Prostate gland (tissue), 2 donors: ENCODE results near the gene SOX8. TPM values are rescaled to one million over a fixed set of nuclear protein-coding genes. Genes with fewer than 3 reads are reported as not detected.

ENCODE experiments used
- DNase-seq: peaks from one replicate; pipeline ENCODE4 v3.0.0-alpha.2; 2019; ENCODE audit warnings: low spot score
- H3K27ac ChIP-seq, 2 donors: fragments of 200-600 bp; sonication (generic); 2 replicates each; pipeline ENCODE4 v1.5.1; 2017 to 2019
- H3K27me3 ChIP-seq: fragments of 200-600 bp; sonication (generic); replicated peaks from 2 replicates; pipeline ENCODE4 v1.5.1; 2019; ENCODE audit not compliant: insufficient read depth
- H3K36me3 ChIP-seq, 2 donors: fragments of 200-600 bp; sonication (generic); 1 replicate in 1 of 2; 2 replicates in 1 of 2; pipeline versions ENCODE4 v1.5.1 to v1.8.1; 2017 to 2019
- H3K4me1 ChIP-seq: fragments of 200-600 bp; sonication (generic); replicated peaks from 2 replicates; pipeline ENCODE4 v1.5.1; 2019
- H3K4me3 ChIP-seq, 2 donors: fragments of 200-600 bp; sonication (generic); 2 replicates each; pipeline ENCODE4 v1.5.1; 2017 to 2019
- H3K9me3 ChIP-seq: fragments of 200-600 bp; sonication (generic); 2 replicates; pipeline ENCODE4 v1.5.1; 2017
- CTCF ChIP-seq, 4 experiments: fragments of 200-600 bp in 2 of 4; fragments of 450-650 bp in 2 of 4; sonication (generic) in 2 of 4; IDR thresholded peaks; 1 replicate in 3 of 4; 2 replicates in 1 of 4; pipeline ENCODE4 v1.5.1; 2016 to 2019; ENCODE audit warnings: antibody characterized with exemption in 4 of 4, mild to moderate bottlenecking in 2 of 4, moderate library complexity in 2 of 4
- POLR2A ChIP-seq: fragments of 450-650 bp; IDR thresholded peaks from one replicate; pipeline ENCODE4 v1.6.1; 2016; ENCODE audit warnings: antibody characterized with exemption, mild to moderate bottlenecking
- POLR2AphosphoS5 ChIP-seq: sonication (generic); formaldehyde crosslinking; IDR thresholded peaks from one replicate; pipeline ENCODE4 v1.6.1; 2017; ENCODE audit warnings: antibody characterized with exemption
- WGBS: methylation state at CpG from one replicate; pipeline ENCODE4 v1.1.5; 2018; 5-methylcytosine and 5-hydroxymethylcytosine counted together
- intact Hi-C: fragments of 100-400 bp; cut with DNase I; formaldehyde crosslinking; loops from one replicate; pipeline ENCODE4 v1.14.2; 2022
- total RNA-seq, 2 donors: library from RNA; depleted of rRNA; stranded (reverse); fragments of >200 nt; gene quantifications; one replicate each; pipeline ENCODE4 v1.1.0, GENCODE V29; 2016

SOX8 gene
- total RNA-seq, 2 donors from 2014 or later: 0.59 to 11.9 TPM

GRCh38 chr16:1011316-1012082, 29.9 kb downstream of the SOX8 start:
- H3K27me3 ChIP-seq: peaks cover 3% of the 10 kb centered on the region

GRCh38 chr16:1012135-1012534, 30.6 kb downstream of the SOX8 start:
- Histone ChIP-seq H3K27me3 (peaks cover 3% of the 10 kb centered on the region), H3K36me3 (no peaks in the 10 kb centered on the region), H3K4me3 (no peak overlapping the region), H3K9me3 (no peaks in the 10 kb centered on the region), H3K27ac (no peak overlapping the region), H3K4me1 (no peaks in the 10 kb centered on the region)
- WGBS: 94% methylated on average over 19 of the region's 19 CpGs
- DNase-seq: no peak
- intact Hi-C loops: no loop called here
- TF ChIP-seq CTCF (IDR thresholded peaks at IDR 0.05) (no peak), POLR2A (no peak), POLR2AphosphoS5 (no peak)

More at GRCh38 chr16:1011316-1012082, 29.9 kb downstream of the SOX8 start:
- intact Hi-C loops: no loop called here
- Histone ChIP-seq H3K4me1 (no peaks in the 10 kb centered on the region), H3K27ac (no peak overlapping the region), H3K36me3 (no peaks in the 10 kb centered on the region), H3K9me3 (no peaks in the 10 kb centered on the region), H3K4me3 (no peak overlapping the region)
- no peak for TF ChIP-seq POLR2AphosphoS5
- TF ChIP-seq POLR2A: no peak
- TF ChIP-seq CTCF (IDR thresholded peaks at IDR 0.05): no peak
- WGBS: 90% methylated on average over 37 of the region's 37 CpGs
- DNase-seq: no peak

- no peaks in the 10 kb centered on the region for H3K9me3 ChIP-seq
- H3K36me3 ChIP-seq: no peaks in the 10 kb centered on the region
- TF ChIP-seq CTCF (IDR thresholded peaks at IDR 0.05) (no peak), POLR2AphosphoS5 (no peak), POLR2A (no peak)
- intact Hi-C loops: no loop called here
- H3K4me1 ChIP-seq: no peaks in the 10 kb centered on the region
- H3K4me3 ChIP-seq: no peak overlapping the region
- no peak overlapping the region for H3K27ac ChIP-seq
- 94% methylated on average over 21 of the region's 28 CpGs for WGBS
- DNase-seq: no peak
- H3K27me3 ChIP-seq: peaks cover 3% of the 10 kb centered on the region
Observed at GRCh38 chr16:1012722-1013592, 31.4 kb downstream of the SOX8 start.

GRCh38 chr16:1013593-1013900, 32.0 kb downstream of the SOX8 start:
- Histone ChIP-seq H3K27ac (no peak overlapping the region), H3K4me1 (no peaks in the 10 kb centered on the region), H3K27me3 (peaks cover 3% of the 10 kb centered on the region), H3K36me3 (no peaks in the 10 kb centered on the region), H3K9me3 (no peaks in the 10 kb centered on the region), H3K4me3 (no peak overlapping the region)
- TF ChIP-seq CTCF (IDR thresholded peaks at IDR 0.05): no peak
- no peak for TF ChIP-seq POLR2A
- no peak for TF ChIP-seq POLR2AphosphoS5
- 82% methylated on average over 8 of the region's 8 CpGs for WGBS
- no peak for DNase-seq
- intact Hi-C loops: no loop called here
